ENCODE results near the gene LRRN1. TPM values are rescaled to one million over a fixed set of nuclear protein-coding genes. Genes with fewer than 3 reads are reported as not detected.

The LRRN1 gene
- total and polyA plus RNA-seq, 2 of the 4 experiments (the other 2 are of a cell fraction): 0.18 to 0.41 TPM

GRCh38 chr3:3778216-3778615 lies 21.0 kb upstream of the LRRN1 start:
- no peak overlapping the region for H3K14ac ChIP-seq (replicated peaks; ENCODE audit: low read depth, low read length)
- no peak for TF ChIP-seq MXI1 (IDR thresholded peaks at IDR 0.05; ENCODE audit: borderline replicate concordance, low read depth, low read length)
- TF ChIP-seq USF2 (IDR thresholded peaks at IDR 0.05; ENCODE audit: low read depth, low read length): no peak
- TF ChIP-seq RCOR1 (IDR thresholded peaks at IDR 0.05; ENCODE audit: insufficient replicate concordance, low read length): no peak
- TF ChIP-seq NFE2L2 (IDR thresholded peaks at IDR 0.05; ENCODE audit: low read depth, low read length): no peak
- no peak for TF ChIP-seq RAD21 (IDR thresholded peaks at IDR 0.05; ENCODE audit: low read length)
- H3K4me1 ChIP-seq (ENCODE audit: control insufficient read depth, insufficient read depth, low read length): no peaks in the 10 kb centered on the region
- H3K27me3 ChIP-seq (ENCODE audit: control insufficient read depth, insufficient read depth, low read length): no peaks in the 10 kb centered on the region
- no peak overlapping the region for H3K18ac ChIP-seq (ENCODE audit: low read depth, low read length)
- no peaks in the 10 kb centered on the region for H3K9me1 ChIP-seq (ENCODE audit: insufficient read depth, low read length)
- ChIA-PET POLR2A (ENCODE audit: unreplicated experiment) (no interaction called here), CTCF (no interaction called here)
- peaks cover 10% of the 10 kb centered on the region for H3K9me3 ChIP-seq (ENCODE audit: control insufficient read depth, insufficient read depth, low read length)
- no peak overlapping the region for H3K9ac ChIP-seq (ENCODE audit: low read depth, low read length)
- intact Hi-C loops (cut with micrococcal nuclease) (no loop called here), dilution Hi-C loops (cut with HindIII; ENCODE audit: low sequenced_read_pairs, unreplicated experiment) (no loop called here), in situ Hi-C loops (cut with MboI; ENCODE audit: low sequenced_read_pairs) (no loop called here)
- H3K27ac ChIP-seq (ENCODE audit: insufficient read depth, low read length): no peak overlapping the region
- H4K91ac ChIP-seq (ENCODE audit: insufficient read depth, low read depth, low read length): no peak overlapping the region
- no peaks in the 10 kb centered on the region for H3K79me1 ChIP-seq (ENCODE audit: low read depth in 1 of 2, low read length in 2 of 2)
- no peak overlapping the region for H2BK120ac ChIP-seq (ENCODE audit: low read depth, low read length)
- H3K4me3 ChIP-seq (ENCODE audit: insufficient read depth, low read depth, low read length): no peak overlapping the region
- no peak overlapping the region for H3K4ac ChIP-seq (ENCODE audit: low read depth, low read length)
- H4K5ac ChIP-seq (ENCODE audit: low read depth, low read length): no peak overlapping the region
- no peak overlapping the region for H3K56ac ChIP-seq (ENCODE audit: extremely low read depth, insufficient read depth, low read length)
- DNase-seq (no peak), ATAC-seq (ENCODE audit: low read depth) (no peak)
- BruUV-seq (replicated peaks): no TSS peak
- no peak overlapping the region for H3K4me2 ChIP-seq (ENCODE audit: low read depth, low read length)
- no peak overlapping the region for H2AFZ ChIP-seq (replicated peaks; ENCODE audit: low read length, poor library complexity)
- H2BK20ac ChIP-seq (ENCODE audit: low read depth, low read length): no peak overlapping the region
- no peak overlapping the region for H2BK15ac ChIP-seq (ENCODE audit: low read depth, low read length)
- H2BK5ac ChIP-seq (ENCODE audit: low read depth, low read length, poor library complexity, severe bottlenecking): no peak overlapping the region
- no peak overlapping the region for H3K23ac ChIP-seq (ENCODE audit: low read depth, low read length)
- H4K8ac ChIP-seq (ENCODE audit: low read depth in 2 of 2, low read length in 2 of 2): no peak overlapping the region
- H2AK9ac ChIP-seq (replicated peaks; ENCODE audit: low read depth, low read length, poor library complexity): no peak overlapping the region
- no peaks in the 10 kb centered on the region for H3K36me3 ChIP-seq (ENCODE audit: control insufficient read depth, insufficient read depth, low read length)
- no peaks in the 10 kb centered on the region for H4K20me1 ChIP-seq (ENCODE audit: insufficient read depth, low read length)
- H2AK5ac ChIP-seq (ENCODE audit: low read depth, low read length): no peak overlapping the region

All from IMR-90 (cell line).